WTC11 (cell line): ENCODE data around the gene RAI1.

Experiments
- CTCF ChIP-seq: fragments of 200-600 bp; IDR thresholded peaks from 2 replicates; pipeline ENCODE4 v1.8.0; 2022; ENCODE audit warnings: antibody characterized with exemption
- ELF4 ChIP-seq: sonication (generic); formaldehyde crosslinking; IDR thresholded peaks from 2 replicates; pipeline ENCODE4 v1.8.1; 2022; ENCODE audit warnings: low read depth, mild to moderate bottlenecking, moderate library complexity, missing genetic modification reagents
- ESRRA ChIP-seq: sonication (generic); formaldehyde crosslinking; IDR thresholded peaks from 2 replicates; pipeline ENCODE4 v1.8.1; 2022; ENCODE audit warnings: mild to moderate bottlenecking, missing genetic modification reagents, borderline replicate concordance
- FOXP1 ChIP-seq: sonication (generic); formaldehyde crosslinking; IDR thresholded peaks from 2 replicates; pipeline ENCODE4 v1.8.0; 2022; ENCODE audit warnings: missing genetic modification reagents, mild to moderate bottlenecking, moderate library complexity, borderline replicate concordance
- NFE2L1 ChIP-seq: sonication (generic); formaldehyde crosslinking; IDR thresholded peaks from 2 replicates; pipeline ENCODE4 v1.8.1; 2023; ENCODE audit warnings: missing genetic modification reagents
- NR3C1 ChIP-seq: sonication (generic); formaldehyde crosslinking; conservative IDR thresholded peaks from 2 replicates; pipeline ENCODE4 v1.8.1; 2023; ENCODE audit warnings: low read depth, mild to moderate bottlenecking, missing genetic modification reagents
- TCF7 ChIP-seq: sonication (generic); formaldehyde crosslinking; IDR thresholded peaks from 2 replicates; pipeline ENCODE4 v1.8.0; 2022; ENCODE audit warnings: mild to moderate bottlenecking, low read depth, missing genetic modification reagents, moderate library complexity
- ZNF423 ChIP-seq: fragments of 250-450 bp; sonication (Bioruptor Pico); IDR thresholded peaks from 2 replicates; pipeline ENCODE4 v2.1.2; 2022; ENCODE audit warnings: mild to moderate bottlenecking, moderate library complexity
- TF ChIP-seq, protein P1 (sequence below): sonication (generic); formaldehyde crosslinking; IDR thresholded peaks from 2 replicates; pipeline ENCODE4 v1.8.1; 2022; ENCODE audit warnings: missing genetic modification reagents, borderline replicate concordance
- TF ChIP-seq, protein P2 (sequence below): sonication (generic); formaldehyde crosslinking; IDR thresholded peaks from 2 replicates; pipeline ENCODE4 v1.8.1; 2023; ENCODE audit warnings: mild to moderate bottlenecking, moderate library complexity, missing genetic modification reagents
- TF ChIP-seq, protein P3 (sequence below): sonication (generic); formaldehyde crosslinking; IDR thresholded peaks from 2 replicates; pipeline ENCODE4 v1.8.0; 2022; ENCODE audit warnings: mild to moderate bottlenecking, missing genetic modification reagents

DNA sequence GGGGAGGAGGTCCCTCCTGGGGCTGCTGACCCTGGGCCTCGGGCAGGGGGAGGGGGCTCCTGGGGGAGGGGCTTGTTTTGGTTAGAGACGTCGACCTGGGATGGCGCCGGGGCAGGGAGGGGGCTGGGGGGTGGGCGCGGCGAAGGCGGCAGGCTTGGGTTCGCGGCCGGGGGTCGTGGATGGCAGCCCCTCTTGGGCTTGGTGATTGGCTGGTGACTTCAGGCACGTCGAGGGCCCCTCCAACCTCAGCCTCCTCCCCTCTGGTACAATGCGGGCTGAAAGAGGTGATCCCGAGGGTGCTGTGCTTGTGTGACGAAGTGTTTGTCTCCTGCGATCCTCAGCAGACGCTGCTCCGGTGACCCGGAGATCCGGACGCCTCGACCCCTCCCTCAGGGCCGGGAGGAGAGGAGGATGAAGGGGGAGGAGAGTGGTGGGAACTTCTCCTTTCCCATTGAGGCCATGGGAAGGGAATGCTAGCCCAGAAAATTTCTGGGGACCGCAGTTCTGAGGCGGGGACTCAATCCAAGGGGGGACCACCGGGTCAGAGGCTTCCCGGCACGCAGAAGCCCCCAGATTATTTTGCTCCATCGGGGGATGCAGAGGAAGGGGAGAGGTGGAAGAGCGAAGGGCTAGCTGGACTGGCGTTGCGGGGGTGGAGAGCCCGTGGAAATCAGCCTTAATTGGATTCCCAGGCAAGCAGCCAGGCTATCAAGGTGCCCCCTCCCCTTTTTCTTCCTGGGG lies 43.9 kb downstream of the RAI1 start:
- TF ChIP-seq, protein P1, sequence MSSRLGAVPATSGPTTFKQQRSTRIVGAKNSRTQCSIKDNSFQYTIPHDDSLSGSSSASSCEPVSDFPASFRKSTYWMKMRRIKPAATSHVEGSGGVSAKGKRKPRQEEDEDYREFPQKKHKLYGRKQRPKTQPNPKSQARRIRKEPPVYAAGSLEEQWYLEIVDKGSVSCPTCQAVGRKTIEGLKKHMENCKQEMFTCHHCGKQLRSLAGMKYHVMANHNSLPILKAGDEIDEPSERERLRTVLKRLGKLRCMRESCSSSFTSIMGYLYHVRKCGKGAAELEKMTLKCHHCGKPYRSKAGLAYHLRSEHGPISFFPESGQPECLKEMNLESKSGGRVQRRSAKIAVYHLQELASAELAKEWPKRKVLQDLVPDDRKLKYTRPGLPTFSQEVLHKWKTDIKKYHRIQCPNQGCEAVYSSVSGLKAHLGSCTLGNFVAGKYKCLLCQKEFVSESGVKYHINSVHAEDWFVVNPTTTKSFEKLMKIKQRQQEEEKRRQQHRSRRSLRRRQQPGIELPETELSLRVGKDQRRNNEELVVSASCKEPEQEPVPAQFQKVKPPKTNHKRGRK (CRISPR knock-in tag) = no peak
- no peak for TF ChIP-seq FOXP1 (CRISPR knock-in tag)
- no peak for TF ChIP-seq CTCF
- no peak for TF ChIP-seq ZNF423 (CRISPR knock-in tag)
- TF ChIP-seq, protein P2, sequence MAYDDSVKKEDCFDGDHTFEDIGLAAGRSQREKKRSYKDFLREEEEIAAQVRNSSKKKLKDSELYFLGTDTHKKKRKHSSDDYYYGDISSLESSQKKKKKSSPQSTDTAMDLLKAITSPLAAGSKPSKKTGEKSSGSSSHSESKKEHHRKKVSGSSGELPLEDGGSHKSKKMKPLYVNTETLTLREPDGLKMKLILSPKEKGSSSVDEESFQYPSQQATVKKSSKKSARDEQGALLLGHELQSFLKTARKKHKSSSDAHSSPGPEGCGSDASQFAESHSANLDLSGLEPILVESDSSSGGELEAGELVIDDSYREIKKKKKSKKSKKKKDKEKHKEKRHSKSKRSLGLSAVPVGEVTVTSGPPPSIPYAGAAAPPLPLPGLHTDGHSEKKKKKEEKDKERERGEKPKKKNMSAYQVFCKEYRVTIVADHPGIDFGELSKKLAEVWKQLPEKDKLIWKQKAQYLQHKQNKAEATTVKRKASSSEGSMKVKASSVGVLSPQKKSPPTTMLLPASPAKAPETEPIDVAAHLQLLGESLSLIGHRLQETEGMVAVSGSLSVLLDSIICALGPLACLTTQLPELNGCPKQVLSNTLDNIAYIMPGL (CRISPR knock-in tag) = no peak
- TF ChIP-seq NR3C1 (CRISPR knock-in tag) = no peak
- TF ChIP-seq ESRRA (CRISPR knock-in tag) = no peak
- TF ChIP-seq, protein P3, sequence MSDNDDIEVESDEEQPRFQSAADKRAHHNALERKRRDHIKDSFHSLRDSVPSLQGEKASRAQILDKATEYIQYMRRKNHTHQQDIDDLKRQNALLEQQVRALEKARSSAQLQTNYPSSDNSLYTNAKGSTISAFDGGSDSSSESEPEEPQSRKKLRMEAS (CRISPR knock-in tag) = no peak
- TF ChIP-seq TCF7 (CRISPR knock-in tag) = no peak
- no peak for TF ChIP-seq ELF4 (CRISPR knock-in tag)
- TF ChIP-seq NFE2L1 (CRISPR knock-in tag) = no peak
